C1 segment of cervical spinal cord (tissue), 14 donors: ENCODE measurements around the gene CD226.
"Not testable (repeated sequence)": the region's sequence is repeated elsewhere in the genome, so short reads cannot be mapped to it uniquely, and the experiment has no call there.

Experiments used
- DNase-seq, 14 donors: peaks; one replicate each; lab custom pipeline; 2025; lab: John Stamatoyannopoulos, UW

Gene CD226

DNA sequence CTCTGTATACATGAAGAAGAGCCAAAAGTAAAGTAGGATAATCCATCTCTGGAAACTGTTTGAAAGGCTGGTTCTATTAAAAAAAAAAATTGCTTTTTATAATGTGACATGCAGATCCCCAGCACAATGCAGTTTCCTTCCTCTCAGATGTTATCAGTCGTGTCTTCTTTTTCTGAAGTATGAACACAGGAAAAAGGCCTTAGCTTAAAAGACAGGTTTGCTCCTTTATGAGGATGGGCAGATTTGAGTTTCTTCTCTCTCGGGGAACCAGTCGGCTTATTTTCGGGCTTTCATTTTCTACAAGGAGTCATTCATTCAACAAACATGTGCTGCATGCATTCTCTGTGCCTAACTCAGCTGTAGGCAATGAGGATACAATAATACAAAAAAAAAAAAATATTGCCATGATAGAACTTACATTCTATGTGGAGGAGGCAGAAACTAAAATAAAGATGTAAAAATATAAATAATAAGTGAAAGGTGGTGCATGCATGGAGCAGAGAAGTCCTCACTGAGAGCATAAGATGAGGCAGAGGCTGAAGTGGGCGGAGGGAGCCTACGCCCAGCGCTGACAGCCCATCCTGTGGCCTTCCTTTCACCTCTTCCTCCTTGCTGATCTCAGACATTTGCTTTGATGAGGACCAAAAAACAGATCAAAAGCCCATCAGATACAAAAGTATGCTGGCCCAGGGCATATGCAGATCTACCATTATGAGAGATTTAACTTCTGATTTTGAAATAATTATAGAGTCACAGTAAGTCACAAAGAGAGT is at the start of gene CD226:
CD226 (minus strand) TSS at position 513 of the 773 bp plus-strand sequence; CDS start at position 46, 467 bp downstream.
- DNase-seq: no peak

DNA sequence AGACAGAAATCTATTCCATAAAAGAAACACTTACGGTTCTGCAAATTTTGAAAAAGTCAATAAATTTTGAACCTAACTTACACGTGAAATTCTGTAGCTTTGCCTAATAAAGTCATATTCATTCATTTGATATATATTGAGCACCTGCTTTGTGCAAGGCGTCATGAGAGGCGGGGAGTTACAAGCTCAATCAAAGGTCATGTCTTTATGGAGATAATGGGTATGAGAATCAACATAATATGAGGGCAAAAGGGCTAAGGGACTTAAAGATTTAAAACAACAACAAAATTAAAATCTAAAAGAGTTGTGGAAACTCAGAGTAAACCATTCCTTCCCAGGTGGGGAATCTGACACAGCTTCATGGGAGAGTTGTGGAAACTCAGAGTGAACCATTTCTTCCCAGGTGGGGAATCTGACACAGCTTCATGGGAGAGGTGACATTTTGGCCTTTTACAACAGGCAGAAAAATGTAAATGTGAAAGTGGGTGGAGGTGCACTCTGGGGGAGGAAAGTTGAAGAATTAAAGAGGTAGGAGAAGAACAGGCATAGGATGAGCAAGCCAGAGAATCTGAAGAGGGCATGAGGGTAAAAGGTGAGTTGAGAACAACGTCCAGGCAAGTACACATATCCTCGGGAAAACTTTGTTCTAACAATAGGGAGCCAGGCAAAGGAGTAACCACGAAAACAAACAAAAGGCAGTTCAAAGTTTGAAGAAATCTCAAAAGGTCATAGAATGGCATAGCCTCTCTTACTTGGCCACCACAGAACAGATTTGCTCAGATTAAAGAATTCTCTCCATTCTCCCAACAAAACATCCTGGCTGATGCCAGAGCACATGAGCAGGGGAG is 49.5 kb upstream of the CD226 start:
- no peak for DNase-seq

DNA sequence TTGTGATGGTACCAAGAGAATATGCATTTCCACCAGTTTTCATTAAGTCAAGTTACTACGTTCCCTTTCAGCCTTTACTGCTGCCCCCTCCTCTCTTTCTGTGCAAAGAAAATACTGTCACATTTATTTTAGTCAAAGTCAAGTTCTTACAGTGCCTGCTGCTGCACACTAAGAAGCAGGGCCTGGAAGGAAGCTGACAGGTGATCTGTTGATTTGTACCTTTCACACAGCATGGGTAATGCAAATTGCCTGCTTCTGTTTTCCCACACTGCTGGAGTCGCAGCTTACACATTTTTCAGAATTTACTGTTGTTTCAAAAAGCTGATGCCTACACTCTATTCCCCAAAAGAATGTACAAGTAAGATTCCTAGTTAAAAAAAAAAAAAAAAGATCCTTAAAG is 48.7 kb upstream of the CD226 start:
- DNase-seq: no peak

DNA sequence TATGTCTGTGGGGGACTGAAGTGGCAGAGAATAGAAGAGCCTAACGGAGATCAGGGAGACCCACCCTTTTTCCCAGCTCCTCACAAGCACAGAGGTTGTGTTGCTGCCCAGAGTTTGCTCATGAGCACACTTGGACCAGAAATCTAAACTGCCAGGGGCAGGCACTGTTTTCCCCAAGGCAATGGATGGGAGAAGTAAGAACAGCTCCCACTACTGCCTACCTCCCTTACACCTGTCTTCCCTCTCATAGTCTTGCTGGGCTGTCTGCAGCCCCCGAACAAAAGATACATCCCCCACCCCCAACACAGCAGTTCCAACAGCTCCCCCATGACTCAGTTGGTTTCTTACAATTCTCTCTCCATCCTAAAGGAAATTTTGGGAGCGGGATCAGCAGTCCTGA is 48.1 kb upstream of the CD226 start:
- DNase-seq: no peak

DNA sequence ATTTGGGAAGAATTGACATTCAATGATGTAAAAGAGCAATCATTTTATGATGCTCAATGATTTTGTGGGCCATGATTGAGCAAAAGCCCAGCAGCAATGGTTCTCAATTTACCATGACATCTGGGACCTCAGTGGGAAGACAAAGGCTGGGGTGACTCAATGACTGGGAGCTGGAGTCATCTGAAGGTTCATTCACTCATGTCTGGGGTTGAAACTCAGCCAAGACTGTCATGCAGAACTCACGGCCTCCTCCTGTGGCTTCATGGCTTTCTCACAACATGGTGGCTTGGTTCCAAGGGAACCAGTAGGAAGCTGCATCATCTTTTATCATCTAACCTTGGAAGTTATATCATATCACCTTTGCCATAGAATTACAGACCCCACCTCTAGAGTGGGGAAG is 45.1 kb upstream of the CD226 start:
- DNase-seq: no peak

DNA sequence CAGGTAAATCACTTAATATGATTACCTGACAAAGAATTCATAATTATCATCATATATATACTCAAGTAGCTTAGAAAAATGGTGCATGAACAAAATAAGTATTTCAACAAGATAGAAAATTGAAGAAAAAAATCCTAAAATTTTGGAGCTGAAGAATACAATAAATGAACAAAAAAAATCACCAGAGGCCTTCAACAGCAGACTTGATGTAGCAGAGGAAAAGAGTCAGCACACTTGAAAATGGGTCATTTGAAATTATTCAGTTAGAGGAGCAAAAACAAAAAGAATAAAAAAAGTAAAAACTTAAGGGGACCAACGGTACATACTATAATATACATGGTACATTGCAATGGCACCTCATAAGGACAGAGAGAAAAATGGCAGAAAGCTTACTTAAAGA is 40.2 kb upstream of the CD226 start:
- no peak for DNase-seq

DNA sequence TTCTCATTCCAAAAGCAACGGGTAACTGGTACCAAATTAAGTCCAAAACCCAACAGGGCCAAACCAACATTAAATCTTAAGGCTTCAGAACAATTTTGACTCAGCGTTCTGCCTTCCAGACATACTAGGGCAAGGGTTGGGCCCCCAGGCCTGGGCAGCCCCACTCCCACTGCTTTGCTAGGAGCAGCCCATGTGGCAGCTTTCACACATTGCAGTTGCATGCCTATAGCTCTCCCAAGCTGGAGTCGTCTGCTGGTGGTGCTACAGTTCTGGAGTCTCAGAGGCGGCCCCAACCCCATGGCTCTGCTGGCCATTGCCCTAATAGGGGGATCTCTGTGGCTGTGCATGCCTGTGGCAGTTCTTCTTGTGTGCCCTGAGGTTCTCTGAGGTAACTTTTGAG is 37.6 kb upstream of the CD226 start:
- peak in 1 of 14 donors; percentile 3 for DNase-seq

DNA sequence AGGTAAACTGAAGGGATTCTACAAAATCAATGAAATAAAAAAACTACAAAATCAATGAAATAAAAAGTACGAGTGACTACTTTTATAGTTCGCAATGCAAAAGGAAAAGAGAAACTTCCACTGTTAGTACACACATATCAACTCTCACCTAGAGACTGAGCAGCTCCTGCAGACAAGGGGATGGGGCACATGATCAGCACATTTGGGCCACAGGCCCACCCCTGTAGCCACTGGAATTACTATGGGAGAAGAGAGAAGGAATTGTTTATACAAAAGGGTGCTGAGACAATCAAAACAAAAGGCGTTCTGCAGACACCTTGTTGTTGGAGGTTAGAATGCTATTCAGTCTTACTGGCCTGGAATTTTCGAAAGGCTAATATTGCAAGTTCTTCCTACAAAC is 34.7 kb upstream of the CD226 start:
- DNase-seq: no peak

DNA sequence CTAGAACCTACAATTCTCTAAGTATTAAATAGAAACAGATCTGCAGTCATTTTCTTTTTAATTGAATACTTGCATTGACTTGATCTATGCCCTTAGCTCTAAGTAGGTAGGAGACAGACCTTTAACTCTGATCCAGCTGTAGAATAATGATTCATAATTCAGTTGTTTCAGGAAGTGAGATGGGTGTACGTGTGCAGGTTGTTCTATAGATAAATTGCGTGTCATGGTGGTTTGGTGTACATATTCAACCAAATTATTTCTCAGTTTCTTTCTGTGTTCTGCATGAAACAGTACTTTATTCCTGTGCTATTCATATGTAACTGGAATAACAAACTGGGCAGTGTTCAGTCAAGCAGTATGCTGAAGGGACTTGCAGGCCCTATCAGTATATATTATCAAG is 34.3 kb upstream of the CD226 start:
- DNase-seq: no peak

DNA sequence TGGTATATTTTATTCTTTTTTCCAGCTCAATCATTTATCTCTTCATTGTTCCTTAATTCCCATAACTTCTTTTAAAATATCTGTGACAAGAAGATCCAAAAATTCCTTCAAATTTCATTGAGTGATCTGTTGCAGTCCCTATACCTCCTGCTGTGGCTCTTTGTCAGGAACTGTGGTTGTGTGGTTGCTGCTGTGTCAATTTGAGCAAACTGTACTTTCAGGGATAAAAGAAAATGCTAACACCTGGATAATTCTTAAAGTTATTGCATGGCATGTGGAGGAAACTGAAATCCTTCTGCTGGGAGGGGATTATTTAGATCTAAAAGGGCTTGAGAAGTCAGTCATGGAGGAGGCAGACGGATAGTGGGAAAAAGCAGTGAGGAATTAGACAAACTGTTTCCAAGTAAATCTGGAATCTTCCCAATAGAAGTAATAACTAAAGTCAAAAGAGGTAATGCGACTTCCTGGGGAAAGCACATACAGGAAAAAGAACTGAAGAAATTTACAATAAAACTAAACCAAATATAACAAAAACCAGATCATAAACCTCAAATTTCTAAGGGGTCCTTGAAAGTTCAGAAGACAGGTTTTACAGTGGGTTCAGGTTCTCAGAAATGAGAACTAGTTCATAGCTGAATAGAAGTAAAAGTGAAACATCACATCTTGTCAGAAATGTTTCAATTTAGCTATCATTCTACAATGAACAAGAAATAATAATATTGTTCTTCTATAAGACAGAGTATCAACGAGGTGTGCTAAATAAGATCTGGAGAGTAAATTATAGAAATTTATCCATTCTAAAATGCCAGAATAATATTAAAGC is 33.5 kb upstream of the CD226 start:
- no peak for DNase-seq

DNA sequence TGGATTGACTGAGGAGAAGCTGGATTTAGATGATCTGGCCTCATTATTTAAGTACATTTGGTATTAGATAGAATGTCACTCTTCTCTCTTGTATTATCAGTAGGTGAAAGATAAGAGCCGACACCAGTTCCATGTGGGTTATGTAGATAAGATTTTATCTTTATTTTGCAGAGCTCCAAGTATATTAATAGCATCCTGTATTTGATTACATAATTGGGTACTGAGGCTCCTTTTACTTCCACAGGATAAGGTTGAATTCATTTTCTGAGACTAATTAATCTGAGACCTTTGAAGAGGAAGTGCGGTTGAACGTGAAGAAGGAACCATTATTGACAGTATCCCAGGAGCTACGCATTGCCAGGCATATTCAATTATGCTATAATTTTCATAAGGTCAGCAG is 32.8 kb upstream of the CD226 start:
- DNase-seq: no peak

DNA sequence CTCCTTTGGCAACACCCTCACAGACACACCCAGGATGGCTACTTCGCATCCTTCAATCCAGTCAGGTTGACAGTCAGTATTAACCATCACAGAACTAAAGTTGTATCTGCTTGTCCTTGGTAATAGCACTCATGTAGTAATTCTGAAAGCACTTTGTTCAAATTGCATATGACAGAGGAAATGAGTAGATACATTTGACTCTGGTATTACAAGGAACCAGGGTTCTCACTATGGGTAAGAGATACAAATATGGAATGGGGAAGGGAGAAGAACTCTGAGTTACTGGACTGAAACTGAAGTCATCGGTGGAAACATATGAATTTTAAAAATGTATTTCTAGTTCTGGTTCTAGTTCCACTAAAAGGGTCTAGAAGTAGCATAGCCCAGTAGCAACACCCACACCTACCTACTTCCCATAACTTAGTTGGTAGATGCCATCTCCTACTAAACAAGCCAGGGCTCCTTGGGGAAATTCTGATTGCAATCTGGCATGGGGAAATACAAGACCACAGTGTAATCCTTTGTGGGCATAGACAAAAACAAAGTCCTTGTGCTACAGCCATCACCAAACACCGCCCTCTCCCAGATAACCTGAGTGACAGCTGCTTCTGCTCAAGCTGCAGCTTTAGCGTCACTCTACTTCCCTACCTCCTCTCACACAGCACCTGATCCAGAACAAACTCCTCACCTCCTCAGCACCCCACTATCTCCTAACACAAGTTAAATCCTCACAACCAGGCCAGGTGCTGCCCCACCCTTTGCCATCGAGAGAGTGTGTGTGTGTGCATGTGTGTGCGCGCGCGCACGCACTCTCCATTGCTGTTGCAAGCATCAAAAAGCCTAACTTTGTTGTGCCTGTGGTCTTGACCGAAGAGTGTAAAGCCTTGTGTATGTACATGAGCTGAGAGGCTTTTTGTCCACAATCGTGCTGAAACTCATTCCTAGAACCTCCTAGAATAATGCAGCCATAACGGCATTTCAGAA is 31.4 kb upstream of the CD226 start:
- DNase-seq: no peak

DNA sequence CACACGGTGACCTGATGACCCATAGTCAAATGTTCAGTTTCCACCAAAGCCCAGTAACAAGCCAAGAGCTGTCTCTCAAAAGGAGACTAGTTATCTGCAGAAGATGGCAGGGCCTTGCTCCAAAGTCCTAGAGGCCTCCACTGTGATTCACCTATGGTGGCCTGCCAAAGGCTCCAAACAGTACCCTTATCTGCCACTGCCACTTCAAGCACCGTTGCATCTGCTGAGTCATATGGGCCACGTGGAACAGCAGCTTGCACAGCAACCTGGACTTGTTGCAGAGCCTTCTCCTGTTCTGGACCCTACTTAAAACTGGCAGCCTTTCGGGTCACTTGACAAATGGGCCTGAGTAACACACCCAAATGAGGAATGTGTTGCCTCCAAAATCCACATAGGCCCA is 27.6 kb upstream of the CD226 start:
- not testable (repeated sequence) for DNase-seq

DNA sequence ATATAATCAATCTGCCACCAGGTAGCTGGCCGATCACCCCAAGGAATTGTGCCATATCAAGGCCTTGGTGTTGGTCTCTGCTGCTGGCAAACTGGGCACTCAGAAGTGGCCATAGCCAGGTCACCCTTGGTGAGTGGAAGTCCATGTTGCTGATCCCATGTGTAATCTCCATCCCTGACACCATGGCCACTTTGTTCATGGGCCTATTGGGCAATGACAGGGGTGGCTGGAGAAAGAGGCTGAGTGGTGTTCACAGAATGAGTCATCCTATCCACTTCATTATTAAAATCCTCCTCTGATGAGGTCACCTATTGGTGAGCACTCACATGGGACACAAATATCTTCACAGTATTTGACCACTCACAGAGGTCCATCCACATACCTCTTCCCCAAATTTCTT is 26.7 kb upstream of the CD226 start:
- no peak for DNase-seq

DNA sequence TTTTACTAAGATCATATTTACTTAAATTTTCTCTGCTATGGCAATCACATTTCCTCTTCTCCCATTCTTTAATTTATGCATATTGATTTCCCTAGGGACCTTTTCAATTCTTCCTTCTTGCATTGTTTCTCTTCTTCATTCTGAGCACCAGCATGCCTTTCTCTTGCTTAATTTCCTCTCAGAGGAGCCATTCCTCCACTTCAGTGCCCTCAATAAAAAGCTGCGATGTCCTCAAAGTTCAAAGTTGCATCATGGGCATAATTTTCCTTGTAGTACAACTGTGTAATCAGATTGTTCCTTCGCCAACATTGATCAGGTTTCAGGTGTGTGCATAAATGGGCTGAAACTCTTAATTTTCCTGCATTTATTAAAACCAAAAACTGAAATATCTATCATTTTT is 21.8 kb upstream of the CD226 start:
- DNase-seq: no peak

DNA sequence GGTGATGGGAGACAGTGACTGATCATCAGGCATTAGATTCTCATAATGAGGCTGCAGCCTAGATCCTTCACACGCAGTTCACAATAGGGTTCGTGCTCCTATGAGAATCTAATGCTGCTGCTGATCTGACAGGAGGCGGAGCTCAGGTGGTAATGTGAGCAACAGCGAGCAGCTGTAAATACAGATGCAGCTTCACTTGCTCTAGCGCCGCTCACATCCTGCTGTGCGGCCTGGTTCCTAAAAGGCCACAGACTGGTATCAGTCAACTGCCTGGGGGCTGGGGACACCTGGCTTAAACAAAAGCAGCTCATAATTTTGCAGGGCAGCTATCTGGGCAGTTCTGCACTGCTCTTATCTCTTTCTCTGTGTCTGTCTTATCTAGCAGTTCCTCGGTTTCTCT is 20.4 kb upstream of the CD226 start:
- no peak for DNase-seq

DNA sequence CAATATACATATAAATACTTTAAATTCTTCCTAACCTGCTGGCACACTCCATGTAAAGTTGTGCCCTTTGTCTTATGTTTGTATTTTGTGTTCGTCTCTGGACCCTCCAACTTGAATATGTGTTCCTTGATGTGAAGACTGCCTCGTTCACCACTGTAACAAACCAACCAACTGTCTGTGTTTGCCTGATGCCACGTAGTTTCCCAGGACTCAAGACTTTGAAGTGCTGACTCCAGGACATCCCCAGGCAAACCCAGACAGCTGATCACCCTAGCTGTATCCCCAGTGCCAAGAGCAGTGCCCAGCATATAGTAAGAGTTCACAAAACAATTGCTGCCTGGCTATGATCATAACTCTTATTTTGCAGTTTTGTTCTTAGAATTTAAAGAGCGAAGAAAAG is 15.5 kb upstream of the CD226 start:
- no peak for DNase-seq

DNA sequence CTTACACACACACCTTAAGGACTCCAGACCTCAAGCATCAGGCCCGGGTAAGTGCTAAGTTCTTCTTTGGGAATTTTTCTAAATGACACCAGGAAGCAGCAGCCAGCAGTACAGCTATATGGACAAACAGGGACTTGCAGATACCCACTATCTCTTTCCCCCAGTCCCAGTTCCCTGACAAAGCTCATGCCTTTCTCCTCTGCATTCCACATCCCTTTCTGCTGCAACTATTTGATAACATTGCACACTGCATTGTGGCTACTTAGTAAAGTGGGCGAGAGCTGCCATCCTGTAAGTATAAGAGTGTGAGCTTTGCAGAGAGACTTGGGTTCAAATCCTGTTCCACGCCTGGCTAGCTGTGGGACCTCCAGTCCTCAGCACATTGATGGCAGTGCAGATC is 14.0 kb upstream of the CD226 start:
- no peak for DNase-seq

DNA sequence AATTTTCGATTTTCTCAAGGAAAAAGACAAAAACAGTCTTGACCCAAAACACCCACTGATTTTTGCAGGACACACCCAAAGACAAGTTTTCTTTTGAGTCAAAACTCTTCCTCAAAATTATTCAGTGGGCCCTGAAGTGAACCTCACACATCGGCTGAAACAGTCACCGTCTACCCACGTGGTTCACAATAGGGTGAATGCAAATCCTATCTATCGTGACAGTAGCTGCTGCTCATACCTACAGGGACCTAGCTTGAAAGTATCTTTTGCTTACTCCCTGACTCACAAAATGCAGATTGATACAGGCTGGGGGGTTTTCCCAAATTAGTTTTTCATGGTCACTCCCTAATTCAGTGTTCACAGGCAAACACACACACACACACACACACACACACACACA is 10.7 kb upstream of the CD226 start:
- no peak for DNase-seq

DNA sequence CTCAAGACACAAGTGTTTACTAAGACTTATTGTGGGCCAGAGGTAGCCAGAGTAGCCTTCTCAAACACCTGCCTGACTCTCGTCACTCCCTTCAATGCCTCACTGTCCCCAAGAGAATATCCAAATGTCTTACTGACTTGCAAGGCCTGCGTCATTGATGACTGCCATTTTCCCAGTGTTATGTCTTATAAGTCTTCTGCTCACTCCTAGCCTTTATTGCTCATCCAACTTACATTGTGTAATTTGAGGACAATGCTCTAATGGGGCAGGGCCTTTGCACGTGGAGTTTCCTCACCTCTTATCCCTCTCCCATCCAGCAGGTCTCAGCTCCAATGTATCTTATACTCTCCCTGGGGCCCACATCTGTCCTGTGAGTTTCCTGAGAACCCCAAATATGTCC is 10.1 kb upstream of the CD226 start:
- no peak for DNase-seq
